Parathyroid adenoma (tissue), 2 donors: ENCODE data around the gene DAGLA.

Experiments used
- H2AFZ ChIP-seq: fragments of 300-600 bp; sonication (generic); one replicate; pipeline ENCODE4 v1.7.0; 2017; ENCODE audit warnings: antibody characterized with exemption, mild to moderate bottlenecking
- H3K27ac ChIP-seq: fragments of 300-600 bp; sonication (generic); one replicate; pipeline ENCODE4 v1.7.0; 2017
- H3K27me3 ChIP-seq: fragments of 300-600 bp; sonication (generic); one replicate; pipeline ENCODE4 v1.7.0; 2017; ENCODE audit warnings: low read length; ENCODE audit not compliant: control insufficient read depth, insufficient read depth
- H3K36me3 ChIP-seq: fragments of 300-600 bp; sonication (generic); one replicate; pipeline ENCODE4 v1.7.0; 2017; ENCODE audit warnings: low read length; ENCODE audit not compliant: control insufficient read depth, insufficient read depth
- H3K4me1 ChIP-seq: fragments of 300-600 bp; sonication (generic); one replicate; pipeline ENCODE4 v1.7.0; 2017; ENCODE audit warnings: control low read depth
- H3K4me2 ChIP-seq: fragments of 300-600 bp; sonication (generic); one replicate; pipeline ENCODE4 v1.7.0; 2017; ENCODE audit warnings: low read length
- H3K4me3 ChIP-seq: fragments of 300-600 bp; sonication (generic); one replicate; pipeline ENCODE4 v1.7.0; 2017; ENCODE audit warnings: low read depth, low read length
- H3K79me2 ChIP-seq: fragments of 300-600 bp; sonication (generic); one replicate; pipeline ENCODE4 v1.7.0; 2017; ENCODE audit warnings: control low read depth
- H3K9ac ChIP-seq: fragments of 300-600 bp; sonication (generic); one replicate; pipeline ENCODE4 v1.7.0; 2017; ENCODE audit warnings: mild to moderate bottlenecking
- H3K9me3 ChIP-seq: fragments of 300-600 bp; sonication (generic); one replicate; pipeline ENCODE4 v1.7.0; 2017; ENCODE audit warnings: low read length; ENCODE audit not compliant: control insufficient read depth
- TF ChIP-seq, protein P1 (sequence below): fragments of 300-600 bp; sonication (generic); IDR thresholded peaks from one replicate; pipeline ENCODE4 v1.7.0; 2017; ENCODE audit warnings: antibody characterized with exemption, mild to moderate bottlenecking
- donor health status: primary hyperparathyroidism.

Gene DAGLA

DNA sequence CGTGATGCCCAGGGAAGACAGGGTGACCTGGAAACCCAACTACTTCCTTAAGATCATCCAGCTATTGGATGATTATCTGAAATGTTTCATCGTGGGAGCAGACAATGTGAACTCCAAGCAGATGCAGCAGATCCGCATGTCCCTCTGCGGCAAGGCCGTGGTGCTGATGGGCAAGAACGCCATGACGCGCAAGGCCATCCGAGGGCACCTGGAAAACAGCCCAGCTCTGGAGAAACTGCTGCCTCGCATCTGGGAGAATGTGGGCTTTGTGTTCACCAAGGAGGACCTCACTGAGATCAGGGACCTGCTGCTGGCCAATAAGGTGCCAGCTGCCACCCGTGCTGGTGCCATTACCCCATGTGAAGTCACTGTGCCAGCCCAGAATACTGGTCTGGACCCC is 43.5 kb upstream of the DAGLA start:
- no peaks in the 10 kb centered on the region for H3K4me1 ChIP-seq
- TF ChIP-seq, protein P1, sequence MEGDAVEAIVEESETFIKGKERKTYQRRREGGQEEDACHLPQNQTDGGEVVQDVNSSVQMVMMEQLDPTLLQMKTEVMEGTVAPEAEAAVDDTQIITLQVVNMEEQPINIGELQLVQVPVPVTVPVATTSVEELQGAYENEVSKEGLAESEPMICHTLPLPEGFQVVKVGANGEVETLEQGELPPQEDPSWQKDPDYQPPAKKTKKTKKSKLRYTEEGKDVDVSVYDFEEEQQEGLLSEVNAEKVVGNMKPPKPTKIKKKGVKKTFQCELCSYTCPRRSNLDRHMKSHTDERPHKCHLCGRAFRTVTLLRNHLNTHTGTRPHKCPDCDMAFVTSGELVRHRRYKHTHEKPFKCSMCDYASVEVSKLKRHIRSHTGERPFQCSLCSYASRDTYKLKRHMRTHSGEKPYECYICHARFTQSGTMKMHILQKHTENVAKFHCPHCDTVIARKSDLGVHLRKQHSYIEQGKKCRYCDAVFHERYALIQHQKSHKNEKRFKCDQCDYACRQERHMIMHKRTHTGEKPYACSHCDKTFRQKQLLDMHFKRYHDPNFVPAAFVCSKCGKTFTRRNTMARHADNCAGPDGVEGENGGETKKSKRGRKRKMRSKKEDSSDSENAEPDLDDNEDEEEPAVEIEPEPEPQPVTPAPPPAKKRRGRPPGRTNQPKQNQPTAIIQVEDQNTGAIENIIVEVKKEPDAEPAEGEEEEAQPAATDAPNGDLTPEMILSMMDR, result no peak
- no peak overlapping the region for H3K4me2 ChIP-seq
- no peak overlapping the region for H3K27ac ChIP-seq
- no peaks in the 10 kb centered on the region for H3K9me3 ChIP-seq
- no peaks in the 10 kb centered on the region for H3K79me2 ChIP-seq
- no peaks in the 10 kb centered on the region for H3K27me3 ChIP-seq
- H3K4me3 ChIP-seq, result no peak overlapping the region
- no peaks in the 10 kb centered on the region for H3K36me3 ChIP-seq
- H2AFZ ChIP-seq, result no peak overlapping the region
- no peak overlapping the region for H3K9ac ChIP-seq

DNA sequence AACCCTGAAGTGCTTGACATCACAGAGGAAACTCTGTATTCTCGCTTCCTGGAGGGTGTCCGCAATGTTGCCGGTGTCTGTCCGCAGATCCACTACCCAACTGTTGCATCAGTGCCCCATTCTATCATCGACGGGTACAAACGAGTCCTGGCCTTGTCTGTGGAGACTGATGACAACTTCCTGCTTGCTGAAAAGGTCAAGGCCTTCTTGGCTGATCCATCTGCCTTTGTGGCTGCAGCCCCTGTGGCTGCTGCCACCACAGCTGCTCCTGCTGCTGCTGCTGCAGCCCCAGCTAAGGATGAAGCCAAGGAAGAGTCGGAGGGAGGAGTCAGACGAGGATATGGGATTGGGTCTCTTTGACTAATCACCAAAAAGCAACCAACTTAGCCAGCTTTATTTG is 42.9 kb upstream of the DAGLA start:
- no peaks in the 10 kb centered on the region for H3K27me3 ChIP-seq
- H3K4me2 ChIP-seq, result no peak overlapping the region
- H3K79me2 ChIP-seq, result no peaks in the 10 kb centered on the region
- H3K4me1 ChIP-seq, result no peaks in the 10 kb centered on the region
- H3K36me3 ChIP-seq, result no peaks in the 10 kb centered on the region
- H3K27ac ChIP-seq, result no peak overlapping the region
- H3K9me3 ChIP-seq, result no peaks in the 10 kb centered on the region
- H2AFZ ChIP-seq, result no peak overlapping the region
- H3K4me3 ChIP-seq, result no peak overlapping the region
- H3K9ac ChIP-seq, result no peak overlapping the region
- TF ChIP-seq, protein P1, result no peak

DNA sequence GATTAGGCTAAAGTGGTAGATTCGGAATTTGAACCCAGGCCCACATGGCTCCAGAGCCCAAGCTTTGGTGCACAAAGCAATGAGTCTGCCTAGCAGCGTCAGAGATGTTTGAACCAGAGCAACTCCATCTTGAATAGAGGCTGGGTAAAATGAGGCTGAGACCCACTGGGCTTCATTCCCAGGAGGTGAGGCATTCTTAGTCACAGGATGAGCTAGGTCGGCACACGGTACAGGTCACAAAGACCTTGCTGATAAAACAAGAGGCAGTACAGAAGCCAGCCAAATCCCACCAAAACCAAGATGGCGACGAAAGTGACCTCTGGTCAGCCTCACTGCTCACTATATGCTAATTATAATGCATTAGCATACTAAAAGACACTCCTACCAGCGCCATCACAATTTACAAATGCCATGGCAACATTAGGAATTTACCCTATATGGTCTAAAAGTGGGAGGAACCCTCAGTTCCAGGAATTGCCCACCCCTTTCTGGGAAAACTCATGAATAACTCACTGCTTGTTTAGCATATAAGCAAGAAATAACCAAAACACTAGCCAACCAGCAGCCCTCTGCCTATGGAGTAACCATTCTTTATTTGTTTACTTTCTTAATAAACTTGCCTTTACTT is 40.3 kb upstream of the DAGLA start:
- Histone ChIP-seq H3K27ac (no peak overlapping the region), H3K4me1 (no peaks in the 10 kb centered on the region), H3K4me2 (no peak overlapping the region), H3K79me2 (no peaks in the 10 kb centered on the region), H3K9me3 (no peaks in the 10 kb centered on the region), H3K4me3 (no peak overlapping the region), H3K9ac (no peak overlapping the region), H3K27me3 (no peaks in the 10 kb centered on the region), H2AFZ (no peak overlapping the region), H3K36me3 (no peaks in the 10 kb centered on the region)
- TF ChIP-seq, protein P1, result no peak

DNA sequence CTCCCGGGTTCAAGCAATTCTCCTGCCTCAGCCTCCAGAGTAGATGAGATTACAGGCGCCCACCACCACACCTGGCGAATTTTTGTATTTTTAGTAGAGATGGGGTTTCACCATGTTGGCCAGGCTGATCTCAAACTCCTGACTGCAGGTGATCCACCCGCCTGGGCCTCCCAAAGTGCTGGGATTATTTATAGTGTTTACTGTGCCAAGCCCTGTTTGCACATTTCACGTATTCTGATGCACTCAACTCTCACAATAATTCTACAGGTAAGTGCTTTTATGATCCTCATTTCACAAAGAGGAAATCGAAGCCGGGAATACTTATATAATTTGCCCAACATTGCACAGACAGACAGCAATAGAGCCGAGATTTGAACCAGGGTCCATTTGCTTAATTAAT is 38.0 kb upstream of the DAGLA start:
- Histone ChIP-seq H3K27ac (no peak overlapping the region), H3K4me2 (no peak overlapping the region), H3K4me1 (no peaks in the 10 kb centered on the region), H3K36me3 (no peaks in the 10 kb centered on the region), H2AFZ (no peak overlapping the region), H3K9ac (no peak overlapping the region), H3K4me3 (no peak overlapping the region), H3K27me3 (no peaks in the 10 kb centered on the region), H3K9me3 (no peaks in the 10 kb centered on the region), H3K79me2 (no peaks in the 10 kb centered on the region)
- TF ChIP-seq, protein P1, result no peak

DNA sequence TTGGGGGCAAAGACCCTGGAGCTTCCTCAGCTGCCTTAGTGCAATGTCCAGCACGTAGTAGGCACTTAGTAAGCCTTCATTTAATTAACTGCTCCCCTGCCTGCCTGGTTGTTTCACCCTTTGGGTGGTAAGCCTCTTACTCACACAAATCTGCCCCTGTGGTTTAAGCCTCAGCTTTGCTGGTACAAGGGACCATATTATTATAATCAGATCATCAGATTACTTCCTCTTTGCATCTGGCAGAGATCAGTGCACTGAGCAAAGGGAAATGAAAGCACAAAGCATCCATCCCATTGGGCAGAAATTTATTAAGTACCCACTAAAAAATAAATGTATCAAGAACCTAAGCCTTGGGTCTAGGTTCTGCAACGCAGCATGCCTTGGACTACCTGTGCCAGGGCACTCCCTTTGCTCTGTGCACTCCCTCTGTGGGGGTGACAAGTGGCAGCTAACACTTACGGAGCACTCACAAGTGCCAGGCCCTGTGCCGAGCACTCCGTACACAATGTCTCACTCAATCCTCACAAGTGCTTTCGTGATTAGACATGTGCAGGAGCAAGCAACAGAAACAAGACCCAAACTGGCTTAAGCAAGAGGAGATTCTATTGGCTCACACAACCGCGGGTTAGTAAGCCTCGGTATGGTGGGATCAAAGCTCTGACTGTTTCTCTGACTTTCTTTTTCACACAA is 34.9 kb upstream of the DAGLA start:
- no peak overlapping the region for H3K4me2 ChIP-seq
- H3K4me1 ChIP-seq, result no peaks in the 10 kb centered on the region
- TF ChIP-seq, protein P1, result no peak
- no peak overlapping the region for H3K27ac ChIP-seq
- no peak overlapping the region for H3K4me3 ChIP-seq
- H3K9me3 ChIP-seq, result no peaks in the 10 kb centered on the region
- H2AFZ ChIP-seq, result no peak overlapping the region
- H3K9ac ChIP-seq, result no peak overlapping the region
- H3K27me3 ChIP-seq, result no peaks in the 10 kb centered on the region
- H3K36me3 ChIP-seq, result no peaks in the 10 kb centered on the region
- no peaks in the 10 kb centered on the region for H3K79me2 ChIP-seq
